K562 (cell line): Measurements from ENCODE around the gene N4BP3. TPM values are rescaled to one million over a fixed set of nuclear protein-coding genes. Genes with fewer than 3 reads are reported as not detected.

ENCODE experiments used
- CBX3 ChIP-seq, 2 experiments: IDR thresholded peaks; 1 replicate in 1 of 2; 2 replicates in 1 of 2; pipeline ENCODE4 v1.6.1; 2012; ENCODE audit warnings: inconsistent platforms in 2 of 2, low read length in 2 of 2, borderline replicate concordance in 1 of 2, control low read depth in 1 of 2
- FOSL1 ChIP-seq: fragments of 200-800 bp; sonication (Bioruptor generic); conservative IDR thresholded peaks from 2 replicates; pipeline ENCODE4 v1.6.1; 2016; ENCODE audit warnings: missing genetic modification characterization, missing compliant biosample characterization
- MXI1 ChIP-seq: IDR thresholded peaks from 2 replicates; pipeline ENCODE4 v1.6.1; 2011; ENCODE audit warnings: low read depth, mild to moderate bottlenecking, improper control_type of control experiment, low read length
- MYC ChIP-seq, 2 experiments: fragments of 250-450 bp in 1 of 2; sonication (Bioruptor Pico) in 1 of 2; IDR thresholded peaks; 2 replicates each; pipeline versions ENCODE4 v1.5.1 to v1.6.1; 2012 to 2021; ENCODE audit warnings: low read depth in 2 of 2, borderline replicate concordance in 1 of 2, improper control_type of control experiment in 1 of 2, low read length in 1 of 2, mild to moderate bottlenecking in 1 of 2, moderate library complexity in 1 of 2
- PCBP1 ChIP-seq: fragments of 200-400 bp; formaldehyde crosslinking; IDR thresholded peaks from 2 replicates; pipeline ENCODE4 v1.6.1; 2018; ENCODE audit warnings: mild to moderate bottlenecking, low read depth, low read length; ENCODE audit not compliant: poor library complexity, severe bottlenecking
- PHF20 ChIP-seq: fragments of 450-650 bp; IDR thresholded peaks from 2 replicates; pipeline ENCODE4 v1.6.1; 2018; ENCODE audit not compliant: partially characterized antibody
- THAP12 ChIP-seq: fragments of 250-450 bp; sonication (Bioruptor Pico); IDR thresholded peaks from 2 replicates; pipeline ENCODE4 v1.9.0; 2021; ENCODE audit warnings: mild to moderate bottlenecking, inconsistent platforms
- TRIM25 ChIP-seq: fragments of 450-650 bp; IDR thresholded peaks from 2 replicates; pipeline ENCODE4 v1.7.0; 2016; ENCODE audit warnings: borderline replicate concordance
- WHSC1 ChIP-seq: IDR thresholded peaks from one replicate; pipeline ENCODE4 v1.6.1; 2012; ENCODE audit warnings: low read length, control low read depth, inconsistent platforms
- YY1 ChIP-seq, 3 experiments: IDR thresholded peaks; 2 replicates each; pipeline ENCODE4 v1.6.1; 2011; ENCODE audit warnings: low read length in 2 of 3, mild to moderate bottlenecking in 2 of 3, moderate library complexity in 2 of 3, borderline replicate concordance in 1 of 3, control low read depth in 1 of 3, low read depth in 1 of 3; ENCODE audit not compliant: insufficient read depth in 3 of 3, insufficient replicate concordance in 2 of 3, control insufficient read depth in 1 of 3, insufficient read length in 1 of 3; ENCODE audit errors: extremely low read depth in 1 of 3
- ZFP1 ChIP-seq: fragments of 450-650 bp; formaldehyde crosslinking; IDR thresholded peaks from 2 replicates; pipeline ENCODE4 v1.4.0; 2020; ENCODE audit warnings: mild to moderate bottlenecking, mixed read lengths
- polyA plus RNA-seq, 8 experiments: library from polyadenylated mRNA; depleted of rRNA in 4 of 8; stranded (reverse) in 5 of 8; unstranded in 3 of 8; fragments of >200 nt; fragmentation: Nextera tagmentation in 2 of 8; fragmentation: Illumina TruSeq in 1 of 8; extraction: Ambion mirVana in 2 of 8; extraction: Trizol in 1 of 8; gene quantifications; 2 replicates each; pipeline versions ENCODE4 v1.2.1 to v1.2.3, GENCODE V29; 2011 to 2014; ENCODE audit warnings: inconsistent platforms in 1 of 8, missing spikeins in 1 of 8
- total RNA-seq, 7 experiments: library from RNA; depleted of rRNA in 6 of 7; stranded (reverse); fragments of >200 nt in 6 of 7; fragmentation: Illumina TruSeq in 2 of 7; extraction: Trizol in 2 of 7; gene quantifications; 2 replicates each; pipeline versions ENCODE4 v1.2.1 to v1.2.3, GENCODE V29; 2011 to 2021; ENCODE audit warnings: low replicate concordance in 1 of 7
- TF ChIP-seq, protein P1 (sequence below): fragments of 200-800 bp; sonication (Bioruptor generic); IDR thresholded peaks from 2 replicates; pipeline ENCODE4 v1.6.1; 2017; ENCODE audit warnings: missing genetic modification characterization, missing compliant biosample characterization
- TF ChIP-seq, protein P2 (sequence below): fragments of 450-650 bp; formaldehyde crosslinking; IDR thresholded peaks from 2 replicates; pipeline ENCODE4 v1.4.0; 2020; ENCODE audit warnings: mild to moderate bottlenecking, moderate library complexity
- TF ChIP-seq, protein P3 (sequence below): fragments of 450-650 bp; conservative IDR thresholded peaks from 2 replicates; pipeline ENCODE4 v1.6.1; 2016; ENCODE audit warnings: missing genetic modification characterization, low read depth, mild to moderate bottlenecking, missing compliant biosample characterization, moderate library complexity
- TF ChIP-seq, protein P4 (sequence below): sonication (generic); formaldehyde crosslinking; IDR thresholded peaks from 2 replicates; pipeline ENCODE4 v1.9.0; 2022; ENCODE audit warnings: mild to moderate bottlenecking, missing genetic modification reagents

Gene N4BP3
- total and polyA plus RNA-seq, 9 of the 15 experiments (the other 6 are each of a cell fraction or from before 2014, with no cell fraction given): 0.06 to 7.0 (median 2.4) TPM

- TF ChIP-seq, protein P1, sequence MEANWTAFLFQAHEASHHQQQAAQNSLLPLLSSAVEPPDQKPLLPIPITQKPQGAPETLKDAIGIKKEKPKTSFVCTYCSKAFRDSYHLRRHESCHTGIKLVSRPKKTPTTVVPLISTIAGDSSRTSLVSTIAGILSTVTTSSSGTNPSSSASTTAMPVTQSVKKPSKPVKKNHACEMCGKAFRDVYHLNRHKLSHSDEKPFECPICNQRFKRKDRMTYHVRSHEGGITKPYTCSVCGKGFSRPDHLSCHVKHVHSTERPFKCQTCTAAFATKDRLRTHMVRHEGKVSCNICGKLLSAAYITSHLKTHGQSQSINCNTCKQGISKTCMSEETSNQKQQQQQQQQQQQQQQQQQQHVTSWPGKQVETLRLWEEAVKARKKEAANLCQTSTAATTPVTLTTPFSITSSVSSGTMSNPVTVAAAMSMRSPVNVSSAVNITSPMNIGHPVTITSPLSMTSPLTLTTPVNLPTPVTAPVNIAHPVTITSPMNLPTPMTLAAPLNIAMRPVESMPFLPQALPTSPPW (CRISPR knock-in tag): peak; percentile 14; the same call in 1 of the 2 replicates
- TF ChIP-seq ZFP1: no peak
- no peak for TF ChIP-seq MYC (IDR thresholded peaks at IDR 0.05; ENCODE audit: low read depth, low read length)
- no peak for TF ChIP-seq MYC (CRISPR knock-in tag; IDR thresholded peaks at IDR 0.05; ENCODE audit: borderline replicate concordance, low read depth)
- TF ChIP-seq, protein P2, sequence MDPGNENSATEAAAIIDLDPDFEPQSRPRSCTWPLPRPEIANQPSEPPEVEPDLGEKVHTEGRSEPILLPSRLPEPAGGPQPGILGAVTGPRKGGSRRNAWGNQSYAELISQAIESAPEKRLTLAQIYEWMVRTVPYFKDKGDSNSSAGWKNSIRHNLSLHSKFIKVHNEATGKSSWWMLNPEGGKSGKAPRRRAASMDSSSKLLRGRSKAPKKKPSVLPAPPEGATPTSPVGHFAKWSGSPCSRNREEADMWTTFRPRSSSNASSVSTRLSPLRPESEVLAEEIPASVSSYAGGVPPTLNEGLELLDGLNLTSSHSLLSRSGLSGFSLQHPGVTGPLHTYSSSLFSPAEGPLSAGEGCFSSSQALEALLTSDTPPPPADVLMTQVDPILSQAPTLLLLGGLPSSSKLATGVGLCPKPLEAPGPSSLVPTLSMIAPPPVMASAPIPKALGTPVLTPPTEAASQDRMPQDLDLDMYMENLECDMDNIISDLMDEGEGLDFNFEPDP (CRISPR knock-in tag): no peak
- TF ChIP-seq THAP12: no peak
- TF ChIP-seq, protein P3, sequence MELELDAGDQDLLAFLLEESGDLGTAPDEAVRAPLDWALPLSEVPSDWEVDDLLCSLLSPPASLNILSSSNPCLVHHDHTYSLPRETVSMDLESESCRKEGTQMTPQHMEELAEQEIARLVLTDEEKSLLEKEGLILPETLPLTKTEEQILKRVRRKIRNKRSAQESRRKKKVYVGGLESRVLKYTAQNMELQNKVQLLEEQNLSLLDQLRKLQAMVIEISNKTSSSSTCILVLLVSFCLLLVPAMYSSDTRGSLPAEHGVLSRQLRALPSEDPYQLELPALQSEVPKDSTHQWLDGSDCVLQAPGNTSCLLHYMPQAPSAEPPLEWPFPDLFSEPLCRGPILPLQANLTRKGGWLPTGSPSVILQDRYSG (tag): no peak
- no peak for TF ChIP-seq PHF20
- no peak for TF ChIP-seq YY1 (IDR thresholded peaks at IDR 0.05; ENCODE audit: borderline replicate concordance in 1 of 3, control insufficient read depth in 1 of 3, extremely low read depth in 1 of 3, insufficient read depth in 3 of 3, insufficient read length in 1 of 3, insufficient replicate concordance in 2 of 3, low read depth in 1 of 3, low read length in 2 of 3)
- no peak for TF ChIP-seq FOSL1 (tag)
- TF ChIP-seq TRIM25: no peak
- TF ChIP-seq WHSC1: no peak
- TF ChIP-seq, protein P4, sequence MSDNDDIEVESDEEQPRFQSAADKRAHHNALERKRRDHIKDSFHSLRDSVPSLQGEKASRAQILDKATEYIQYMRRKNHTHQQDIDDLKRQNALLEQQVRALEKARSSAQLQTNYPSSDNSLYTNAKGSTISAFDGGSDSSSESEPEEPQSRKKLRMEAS: no peak
- no peak for TF ChIP-seq PCBP1
- no peak for TF ChIP-seq MXI1
- TF ChIP-seq CBX3 (IDR thresholded peaks at IDR 0.05; ENCODE audit: borderline replicate concordance in 1 of 2, low read length in 2 of 2): no peak
- TF ChIP-seq, all 486 proteins: peak for 4
These were observed 34.9 kb upstream of the N4BP3 start (continued) for GRCh38 chr5:178078197-178079010.
